HEK293 (cell line): ENCODE measurements around the gene TTLL9.
A peak's percentile ranks its signal among the peaks of the same experiment; 100 is the strongest.

ENCODE experiments used
- EGR2 ChIP-seq: fragments of 450-650 bp; formaldehyde crosslinking; IDR thresholded peaks from 2 replicates; pipeline ENCODE4 v1.5.1; 2016; ENCODE audit warnings: low read depth, missing biosample characterization, missing genetic modification characterization
- GLI2 ChIP-seq: fragments of 450-650 bp; formaldehyde crosslinking; IDR thresholded peaks from 2 replicates; pipeline ENCODE4; 2017; ENCODE audit warnings: missing biosample characterization, missing genetic modification characterization, low read depth, borderline replicate concordance
- GLIS1 ChIP-seq: fragments of 450-650 bp; formaldehyde crosslinking; IDR thresholded peaks from 2 replicates; pipeline ENCODE4 v1.5.1; 2016; ENCODE audit warnings: missing biosample characterization, missing genetic modification characterization
- IKZF3 ChIP-seq: fragments of 450-650 bp; IDR thresholded peaks from 2 replicates; pipeline ENCODE4 v1.5.0; 2018; ENCODE audit warnings: missing biosample characterization, mild to moderate bottlenecking, missing genetic modification characterization, moderate library complexity
- KLF1 ChIP-seq: fragments of 450-650 bp; formaldehyde crosslinking; IDR thresholded peaks from 2 replicates; pipeline ENCODE4 v1.5.1; 2016; ENCODE audit warnings: missing biosample characterization, missing genetic modification characterization
- KLF16 ChIP-seq: fragments of 450-650 bp; formaldehyde crosslinking; IDR thresholded peaks from 2 replicates; pipeline ENCODE4 v1.5.1; 2017; ENCODE audit warnings: missing biosample characterization, missing genetic modification characterization
- OSR2 ChIP-seq: fragments of 450-650 bp; formaldehyde crosslinking; IDR thresholded peaks from 2 replicates; pipeline ENCODE4 v1.5.1; 2016; ENCODE audit warnings: missing biosample characterization, missing genetic modification characterization
- WT1 ChIP-seq: fragments of 450-650 bp; formaldehyde crosslinking; IDR thresholded peaks from 2 replicates; pipeline ENCODE4 v1.5.1; 2016; ENCODE audit warnings: missing biosample characterization, missing genetic modification characterization
- ZBTB8A ChIP-seq: fragments of 450-650 bp; formaldehyde crosslinking; IDR thresholded peaks from 2 replicates; pipeline ENCODE4 v1.5.1; 2016; ENCODE audit warnings: missing biosample characterization, missing genetic modification characterization
- ZEB2 ChIP-seq: fragments of 450-650 bp; formaldehyde crosslinking; IDR thresholded peaks from 2 replicates; pipeline ENCODE4 v1.5.1; 2016; ENCODE audit warnings: missing biosample characterization, missing genetic modification characterization
- ZNF10 ChIP-seq: fragments of 450-650 bp; formaldehyde crosslinking; IDR thresholded peaks from 2 replicates; pipeline ENCODE4 v1.5.1; 2017; ENCODE audit warnings: missing biosample characterization, missing genetic modification characterization
- ZNF221 ChIP-seq: fragments of 450-650 bp; formaldehyde crosslinking; IDR thresholded peaks from 2 replicates; pipeline ENCODE4 v1.5.1; 2017; ENCODE audit warnings: missing biosample characterization, missing genetic modification characterization, borderline replicate concordance
- ZNF23 ChIP-seq: fragments of 450-650 bp; formaldehyde crosslinking; IDR thresholded peaks from 2 replicates; pipeline ENCODE4 v1.5.1; 2016; ENCODE audit warnings: missing biosample characterization, missing genetic modification characterization, borderline replicate concordance
- ZNF24 ChIP-seq: fragments of 450-650 bp; formaldehyde crosslinking; IDR thresholded peaks from 2 replicates; pipeline ENCODE4 v1.5.1; 2016; ENCODE audit warnings: missing biosample characterization, missing genetic modification characterization
- ZNF514 ChIP-seq: fragments of 450-650 bp; formaldehyde crosslinking; IDR thresholded peaks from 2 replicates; pipeline ENCODE4 v1.5.1; 2016; ENCODE audit warnings: missing biosample characterization, missing genetic modification characterization
- ZNF544 ChIP-seq: fragments of 450-650 bp; formaldehyde crosslinking; IDR thresholded peaks from 2 replicates; pipeline ENCODE4 v1.5.0; 2017; ENCODE audit warnings: missing biosample characterization, missing genetic modification characterization
- ZNF623 ChIP-seq: fragments of 450-650 bp; formaldehyde crosslinking; IDR thresholded peaks from 2 replicates; pipeline ENCODE4 v1.5.1; 2016; ENCODE audit warnings: missing biosample characterization, missing genetic modification characterization
- ZNF837 ChIP-seq: fragments of 450-650 bp; formaldehyde crosslinking; IDR thresholded peaks from 2 replicates; pipeline ENCODE4 v1.5.1; 2016; ENCODE audit warnings: missing biosample characterization, missing genetic modification characterization
- TF ChIP-seq, protein P1 (sequence below): fragments of 450-650 bp; formaldehyde crosslinking; IDR thresholded peaks from 2 replicates; pipeline ENCODE4 v1.5.1; 2016; ENCODE audit warnings: missing biosample characterization, missing genetic modification characterization
- TF ChIP-seq, protein P2 (sequence below): fragments of 450-650 bp; formaldehyde crosslinking; conservative IDR thresholded peaks from 2 replicates; pipeline ENCODE4 v1.5.1; 2016; ENCODE audit warnings: low read depth, missing biosample characterization, missing genetic modification characterization
- TF ChIP-seq, protein P3 (sequence below): fragments of 450-650 bp; formaldehyde crosslinking; IDR thresholded peaks from 2 replicates; pipeline ENCODE4 v1.5.0; 2017; ENCODE audit warnings: missing biosample characterization, missing genetic modification characterization, borderline replicate concordance
- TF ChIP-seq, protein P4 (sequence below): fragments of 450-650 bp; formaldehyde crosslinking; IDR thresholded peaks from 2 replicates; pipeline ENCODE4 v1.5.1; 2016; ENCODE audit warnings: missing biosample characterization, missing genetic modification characterization
- TF ChIP-seq, protein P5 (sequence below): fragments of 450-650 bp; formaldehyde crosslinking; IDR thresholded peaks from 2 replicates; pipeline ENCODE4 v1.5.1; 2016; ENCODE audit warnings: missing biosample characterization, missing genetic modification characterization

The TTLL9 gene

DNA sequence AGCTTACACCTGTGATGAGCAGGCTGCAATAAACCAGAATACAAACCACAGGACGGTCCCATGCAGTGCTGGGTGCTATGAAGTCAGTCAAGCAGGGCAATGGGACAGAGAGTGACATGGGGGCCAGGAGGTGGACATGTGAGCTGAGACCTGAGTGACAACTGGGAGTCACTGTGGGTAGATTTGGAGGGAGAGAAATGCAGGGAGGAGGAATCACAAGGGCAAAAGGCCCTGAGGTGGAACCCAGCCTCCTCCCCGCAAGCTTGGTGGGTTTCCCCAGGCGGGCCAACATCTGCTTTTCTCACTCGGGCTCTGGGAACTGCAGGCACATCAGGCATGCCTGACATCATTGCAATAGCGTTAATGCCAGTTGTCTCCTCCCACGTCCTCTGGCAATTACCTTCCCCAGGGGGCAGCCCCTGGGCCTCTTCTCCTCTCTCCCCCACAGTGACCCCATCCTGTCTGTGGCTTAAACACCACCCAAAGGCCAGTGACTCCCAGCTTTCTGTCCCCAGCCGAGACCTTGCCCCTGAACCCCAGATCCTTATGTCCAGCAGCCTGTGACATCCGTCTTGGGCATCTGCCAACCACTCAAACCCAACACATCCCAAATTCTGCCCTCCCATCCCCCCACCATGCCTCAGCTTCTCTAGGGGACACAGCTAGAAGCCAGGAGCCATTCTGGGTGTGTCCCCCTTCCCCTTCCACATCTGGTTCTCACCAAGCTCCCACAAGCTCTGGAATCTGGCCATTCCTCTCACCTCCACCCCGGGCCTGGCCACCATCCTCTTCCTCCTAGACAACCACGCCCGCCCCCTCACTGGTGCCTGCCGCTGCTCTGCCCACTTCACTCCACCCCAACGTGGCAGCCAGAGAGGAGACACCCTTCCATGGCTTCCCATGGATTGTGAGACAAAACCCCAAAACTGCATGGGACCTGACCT, 53.2 kb downstream of the TTLL9 start (continued):
- TF ChIP-seq, protein P1, sequence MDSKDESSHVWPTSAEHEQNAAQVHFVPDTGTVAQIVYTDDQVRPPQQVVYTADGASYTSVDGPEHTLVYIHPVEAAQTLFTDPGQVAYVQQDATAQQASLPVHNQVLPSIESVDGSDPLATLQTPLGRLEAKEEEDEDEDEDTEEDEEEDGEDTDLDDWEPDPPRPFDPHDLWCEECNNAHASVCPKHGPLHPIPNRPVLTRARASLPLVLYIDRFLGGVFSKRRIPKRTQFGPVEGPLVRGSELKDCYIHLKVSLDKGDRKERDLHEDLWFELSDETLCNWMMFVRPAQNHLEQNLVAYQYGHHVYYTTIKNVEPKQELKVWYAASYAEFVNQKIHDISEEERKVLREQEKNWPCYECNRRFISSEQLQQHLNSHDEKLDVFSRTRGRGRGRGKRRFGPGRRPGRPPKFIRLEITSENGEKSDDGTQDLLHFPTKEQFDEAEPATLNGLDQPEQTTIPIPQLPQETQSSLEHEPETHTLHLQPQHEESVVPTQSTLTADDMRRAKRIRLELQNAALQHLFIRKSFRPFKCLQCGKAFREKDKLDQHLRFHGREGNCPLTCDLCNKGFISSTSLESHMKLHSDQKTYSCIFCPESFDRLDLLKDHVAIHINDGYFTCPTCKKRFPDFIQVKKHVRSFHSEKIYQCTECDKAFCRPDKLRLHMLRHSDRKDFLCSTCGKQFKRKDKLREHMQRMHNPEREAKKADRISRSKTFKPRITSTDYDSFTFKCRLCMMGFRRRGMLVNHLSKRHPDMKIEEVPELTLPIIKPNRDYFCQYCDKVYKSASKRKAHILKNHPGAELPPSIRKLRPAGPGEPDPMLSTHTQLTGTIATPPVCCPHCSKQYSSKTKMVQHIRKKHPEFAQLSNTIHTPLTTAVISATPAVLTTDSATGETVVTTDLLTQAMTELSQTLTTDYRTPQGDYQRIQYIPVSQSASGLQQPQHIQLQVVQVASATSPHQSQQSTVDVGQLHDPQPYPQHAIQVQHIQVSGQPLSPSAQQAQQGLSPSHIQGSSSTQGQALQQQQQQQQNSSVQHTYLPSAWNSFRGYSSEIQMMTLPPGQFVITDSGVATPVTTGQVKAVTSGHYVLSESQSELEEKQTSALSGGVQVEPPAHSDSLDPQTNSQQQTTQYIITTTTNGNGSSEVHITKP (tag by site-specific recombination), result peak; percentile 80
- no peak for TF ChIP-seq ZBTB8A (tag by site-specific recombination)
- peak; percentile 52; the same call in 1 of the 2 replicates for TF ChIP-seq EGR2
- TF ChIP-seq IKZF3 (tag by site-specific recombination), result no peak
- no peak for TF ChIP-seq ZNF837 (tag by site-specific recombination)
- 0 out of 2 replicates have a peak, but pooled peaks have one; percentile 15 for TF ChIP-seq WT1 (tag by site-specific recombination)
- TF ChIP-seq, protein P2, sequence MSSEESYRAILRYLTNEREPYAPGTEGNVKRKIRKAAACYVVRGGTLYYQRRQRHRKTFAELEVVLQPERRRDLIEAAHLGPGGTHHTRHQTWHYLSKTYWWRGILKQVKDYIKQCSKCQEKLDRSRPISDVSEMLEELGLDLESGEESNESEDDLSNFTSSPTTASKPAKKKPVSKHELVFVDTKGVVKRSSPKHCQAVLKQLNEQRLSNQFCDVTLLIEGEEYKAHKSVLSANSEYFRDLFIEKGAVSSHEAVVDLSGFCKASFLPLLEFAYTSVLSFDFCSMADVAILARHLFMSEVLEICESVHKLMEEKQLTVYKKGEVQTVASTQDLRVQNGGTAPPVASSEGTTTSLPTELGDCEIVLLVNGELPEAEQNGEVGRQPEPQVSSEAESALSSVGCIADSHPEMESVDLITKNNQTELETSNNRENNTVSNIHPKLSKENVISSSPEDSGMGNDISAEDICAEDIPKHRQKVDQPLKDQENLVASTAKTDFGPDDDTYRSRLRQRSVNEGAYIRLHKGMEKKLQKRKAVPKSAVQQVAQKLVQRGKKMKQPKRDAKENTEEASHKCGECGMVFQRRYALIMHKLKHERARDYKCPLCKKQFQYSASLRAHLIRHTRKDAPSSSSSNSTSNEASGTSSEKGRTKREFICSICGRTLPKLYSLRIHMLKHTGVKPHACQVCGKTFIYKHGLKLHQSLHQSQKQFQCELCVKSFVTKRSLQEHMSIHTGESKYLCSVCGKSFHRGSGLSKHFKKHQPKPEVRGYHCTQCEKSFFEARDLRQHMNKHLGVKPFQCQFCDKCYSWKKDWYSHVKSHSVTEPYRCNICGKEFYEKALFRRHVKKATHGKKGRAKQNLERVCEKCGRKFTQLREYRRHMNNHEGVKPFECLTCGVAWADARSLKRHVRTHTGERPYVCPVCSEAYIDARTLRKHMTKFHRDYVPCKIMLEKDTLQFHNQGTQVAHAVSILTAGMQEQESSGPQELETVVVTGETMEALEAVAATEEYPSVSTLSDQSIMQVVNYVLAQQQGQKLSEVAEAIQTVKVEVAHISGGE (tag by site-specific recombination), result peak; percentile 31; the same call in 1 of the 2 replicates
- TF ChIP-seq ZNF10 (tag by site-specific recombination), result no peak
- peak; percentile 96 for TF ChIP-seq GLIS1 (tag by site-specific recombination)
- no peak for TF ChIP-seq KLF16 (tag by site-specific recombination)
- TF ChIP-seq ZNF623 (tag by site-specific recombination), result no peak
- no peak for TF ChIP-seq ZNF514 (tag by site-specific recombination)
- TF ChIP-seq ZNF221 (tag by site-specific recombination), result no peak
- TF ChIP-seq, protein P3, sequence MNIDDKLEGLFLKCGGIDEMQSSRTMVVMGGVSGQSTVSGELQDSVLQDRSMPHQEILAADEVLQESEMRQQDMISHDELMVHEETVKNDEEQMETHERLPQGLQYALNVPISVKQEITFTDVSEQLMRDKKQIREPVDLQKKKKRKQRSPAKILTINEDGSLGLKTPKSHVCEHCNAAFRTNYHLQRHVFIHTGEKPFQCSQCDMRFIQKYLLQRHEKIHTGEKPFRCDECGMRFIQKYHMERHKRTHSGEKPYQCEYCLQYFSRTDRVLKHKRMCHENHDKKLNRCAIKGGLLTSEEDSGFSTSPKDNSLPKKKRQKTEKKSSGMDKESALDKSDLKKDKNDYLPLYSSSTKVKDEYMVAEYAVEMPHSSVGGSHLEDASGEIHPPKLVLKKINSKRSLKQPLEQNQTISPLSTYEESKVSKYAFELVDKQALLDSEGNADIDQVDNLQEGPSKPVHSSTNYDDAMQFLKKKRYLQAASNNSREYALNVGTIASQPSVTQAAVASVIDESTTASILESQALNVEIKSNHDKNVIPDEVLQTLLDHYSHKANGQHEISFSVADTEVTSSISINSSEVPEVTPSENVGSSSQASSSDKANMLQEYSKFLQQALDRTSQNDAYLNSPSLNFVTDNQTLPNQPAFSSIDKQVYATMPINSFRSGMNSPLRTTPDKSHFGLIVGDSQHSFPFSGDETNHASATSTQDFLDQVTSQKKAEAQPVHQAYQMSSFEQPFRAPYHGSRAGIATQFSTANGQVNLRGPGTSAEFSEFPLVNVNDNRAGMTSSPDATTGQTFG (tag by site-specific recombination), result no peak
- TF ChIP-seq, protein P4, sequence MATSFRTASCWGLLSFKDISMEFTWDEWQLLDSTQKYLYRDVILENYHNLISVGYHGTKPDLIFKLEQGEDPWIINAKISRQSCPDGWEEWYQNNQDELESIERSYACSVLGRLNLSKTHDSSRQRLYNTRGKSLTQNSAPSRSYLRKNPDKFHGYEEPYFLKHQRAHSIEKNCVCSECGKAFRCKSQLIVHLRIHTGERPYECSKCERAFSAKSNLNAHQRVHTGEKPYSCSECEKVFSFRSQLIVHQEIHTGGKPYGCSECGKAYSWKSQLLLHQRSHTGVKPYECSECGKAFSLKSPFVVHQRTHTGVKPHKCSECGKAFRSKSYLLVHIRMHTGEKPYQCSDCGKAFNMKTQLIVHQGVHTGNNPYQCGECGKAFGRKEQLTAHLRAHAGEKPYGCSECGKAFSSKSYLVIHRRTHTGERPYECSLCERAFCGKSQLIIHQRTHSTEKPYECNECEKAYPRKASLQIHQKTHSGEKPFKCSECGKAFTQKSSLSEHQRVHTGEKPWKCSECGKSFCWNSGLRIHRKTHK (tag by site-specific recombination), result no peak
- TF ChIP-seq, protein P5, sequence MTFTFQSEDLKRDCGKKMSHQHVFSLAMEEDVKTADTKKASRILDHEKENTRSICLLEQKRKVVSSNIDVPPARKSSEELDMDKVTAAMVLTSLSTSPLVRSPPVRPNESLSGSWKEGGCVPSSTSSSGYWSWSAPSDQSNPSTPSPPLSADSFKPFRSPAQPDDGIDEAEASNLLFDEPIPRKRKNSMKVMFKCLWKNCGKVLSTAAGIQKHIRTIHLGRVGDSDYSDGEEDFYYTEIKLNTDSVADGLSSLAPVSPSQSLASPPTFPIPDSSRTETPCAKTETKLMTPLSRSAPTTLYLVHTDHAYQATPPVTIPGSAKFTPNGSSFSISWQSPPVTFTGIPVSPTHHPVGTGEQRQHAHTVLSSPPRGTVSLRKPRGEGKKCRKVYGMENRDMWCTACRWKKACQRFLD, result no peak
- no peak for TF ChIP-seq ZNF24 (tag by site-specific recombination)
- TF ChIP-seq KLF1 (tag by site-specific recombination), result peak; percentile 87
- no peak for TF ChIP-seq ZEB2 (tag by site-specific recombination)
- no peak for TF ChIP-seq ZNF544 (tag by site-specific recombination)
- no peak for TF ChIP-seq ZNF23 (tag by site-specific recombination)
- no peak for TF ChIP-seq OSR2 (tag by site-specific recombination)
- TF ChIP-seq GLI2 (tag by site-specific recombination), result no peak
